Endothelial cell of umbilical vein (primary cell): ENCODE data around the gene MTMR3. TPM values are rescaled to one million over a fixed set of nuclear protein-coding genes. Genes with fewer than 3 reads are reported as not detected.
"Not testable (repeated sequence)": the region's sequence is repeated elsewhere in the genome, so short reads cannot be mapped to it uniquely, and the experiment has no call there.

ENCODE experiments used
- BruUV-seq: library from RNA; stranded (reverse); fragments of 400-500 nt; replicated peaks from 2 replicates; lab custom pipeline; 2021; lab: Mats Ljungman, UMichigan
- CTCF ChIA-PET: fragments of 300-600, 350-600 bp; sonication (Branson Sonifier 250); formaldehyde crosslinking; loops from one replicate; lab custom pipeline; 2021; ENCODE audit warnings: antibody characterized with exemption, inconsistent platforms; lab: Charles Lee
- POLR2A ChIA-PET: fragments of 300-600, 350-600 bp; sonication (Branson Sonifier 250); formaldehyde crosslinking; loops from one replicate; lab custom pipeline; 2021; ENCODE audit warnings: antibody characterized with exemption, inconsistent platforms; lab: Charles Lee
- DNase-seq: peaks from one replicate; pipeline ENCODE4 v3.0.0-alpha.2; 2011; ENCODE audit warnings: low read depth, low spot score
- FAIRE-seq: peaks from 2 replicates; lab custom pipeline; 2011; peaks lifted over from hg19 to GRCh38; lab: Jason Lieb, UNC
- H2AFZ ChIP-seq: 2 replicates; pipeline ENCODE4 v1.6.0; 2012; ENCODE audit warnings: low read depth, low read length, control low read depth, inconsistent platforms
- H3K27ac ChIP-seq: 2 replicates; pipeline ENCODE4 v1.5.1; 2011; ENCODE audit warnings: low read depth, mild to moderate bottlenecking, control low read depth, low read length, moderate library complexity; ENCODE audit not compliant: insufficient read depth
- H3K27me3 ChIP-seq, 2 experiments: 2 replicates each; pipeline versions ENCODE4 v1.6.0 to v1.6.1; 2011; ENCODE audit warnings: low read length in 2 of 2, mixed read lengths in 1 of 2; ENCODE audit not compliant: control insufficient read depth in 2 of 2, insufficient read depth in 2 of 2
- H3K36me3 ChIP-seq, 2 experiments: 2 replicates in 1 of 2; 3 replicates in 1 of 2; pipeline ENCODE4 v1.5.1; 2011; ENCODE audit warnings: low read length in 2 of 2, mild to moderate bottlenecking in 1 of 2, moderate library complexity in 1 of 2; ENCODE audit not compliant: control insufficient read depth in 2 of 2, insufficient read depth in 2 of 2; ENCODE audit errors: extremely low read depth in 1 of 2
- H3K4me1 ChIP-seq: 3 replicates; pipeline ENCODE4 v1.5.1; 2011; ENCODE audit warnings: mild to moderate bottlenecking, low read length; ENCODE audit not compliant: control insufficient read depth, insufficient read depth; ENCODE audit errors: extremely low read depth
- H3K4me2 ChIP-seq: 2 replicates; pipeline ENCODE4 v1.6.1; 2011; ENCODE audit warnings: low read length, control low read depth, mixed read lengths; ENCODE audit not compliant: insufficient read depth
- H3K4me3 ChIP-seq, 3 experiments: fragments of 200-600 bp in 1 of 3; sonication (generic), shearing (Covaris generic) in 1 of 3; replicated peaks in 1 of 3; 2 replicates each; pipeline ENCODE4 v1.5.1; 2011 to 2016; ENCODE audit warnings: control low read depth in 3 of 3, low read length in 3 of 3, mild to moderate bottlenecking in 2 of 3, inconsistent platforms in 1 of 3, low read depth in 1 of 3, moderate library complexity in 1 of 3; ENCODE audit not compliant: insufficient read depth in 1 of 3
- H3K79me2 ChIP-seq: 2 replicates; pipeline ENCODE4 v1.6.0; 2012; ENCODE audit warnings: low read length, inconsistent platforms; ENCODE audit not compliant: control insufficient read depth, insufficient read depth
- H3K9ac ChIP-seq: replicated peaks from 2 replicates; pipeline ENCODE3; 2011; ENCODE audit warnings: low read length, control low read depth; ENCODE audit not compliant: insufficient read depth; ENCODE audit errors: extremely low read depth
- H3K9me1 ChIP-seq: replicated peaks from 3 replicates; pipeline ENCODE4 v1.6.0; 2011; ENCODE audit warnings: mild to moderate bottlenecking, low read length; ENCODE audit not compliant: control insufficient read depth, insufficient read depth; ENCODE audit errors: extremely low read depth
- H3K9me3 ChIP-seq: replicated peaks from 2 replicates; pipeline ENCODE4 v1.5.1; 2012; ENCODE audit warnings: low read length, inconsistent platforms; ENCODE audit not compliant: control insufficient read depth, insufficient read depth
- H4K20me1 ChIP-seq: replicated peaks from 2 replicates; pipeline ENCODE3; 2011; ENCODE audit warnings: mild to moderate bottlenecking, low read length; ENCODE audit not compliant: control insufficient read depth, insufficient read depth; ENCODE audit errors: extremely low read depth
- CTCF ChIP-seq, 2 donors: IDR thresholded peaks; 1 replicate in 1 of 2; 2 replicates in 1 of 2; pipeline ENCODE4 v1.5.1; 2011; ENCODE audit warnings: low read length in 2 of 2, mild to moderate bottlenecking in 2 of 2, moderate library complexity in 2 of 2, control low read depth in 1 of 2, inconsistent platforms in 1 of 2, low read depth in 1 of 2; ENCODE audit not compliant: insufficient read depth in 1 of 2; ENCODE audit errors: extremely low read depth in 1 of 2
- EZH2 ChIP-seq: IDR thresholded peaks from 2 replicates; pipeline ENCODE4 v1.6.1; 2012; ENCODE audit warnings: borderline replicate concordance, low read depth, mild to moderate bottlenecking, moderate library complexity, low read length, inconsistent platforms; ENCODE audit not compliant: severe bottlenecking
- FOS ChIP-seq: IDR thresholded peaks from 2 replicates; pipeline ENCODE4 v1.6.1; 2011; ENCODE audit warnings: mild to moderate bottlenecking, low read length, moderate library complexity, borderline replicate concordance; ENCODE audit not compliant: insufficient read depth
- GATA2 ChIP-seq: IDR thresholded peaks from 2 replicates; pipeline ENCODE4 v1.7.0; 2011; ENCODE audit warnings: low read depth, mild to moderate bottlenecking, moderate library complexity, mixed read lengths, low read length; ENCODE audit not compliant: insufficient read length, insufficient read depth
- JUN ChIP-seq: IDR thresholded peaks from 2 replicates; pipeline ENCODE4 v1.6.1; 2011; ENCODE audit warnings: borderline replicate concordance, low read depth; ENCODE audit not compliant: insufficient read length, insufficient read depth
- MAX ChIP-seq: IDR thresholded peaks from 2 replicates; pipeline ENCODE4 v1.6.1; 2011; ENCODE audit not compliant: insufficient read depth, insufficient read length
- MYC ChIP-seq: IDR thresholded peaks from one replicate; pipeline ENCODE4 v1.6.1; 2011; ENCODE audit warnings: mild to moderate bottlenecking, low read depth, low read length
- POLR2A ChIP-seq: IDR thresholded peaks from 2 replicates; pipeline ENCODE4 v1.6.1; 2012; ENCODE audit warnings: low read depth, mild to moderate bottlenecking, control low read depth, low read length
- POLR2AphosphoS5 ChIP-seq: IDR thresholded peaks from 2 replicates; pipeline ENCODE4 v1.6.1; 2012; ENCODE audit warnings: low read depth, mild to moderate bottlenecking, control low read depth, low read length, moderate library complexity; ENCODE audit not compliant: insufficient read depth
- dilution Hi-C: fragments of 300-500 bp; cut with MboI; formaldehyde crosslinking; loops from one replicate; pipeline ENCODE4 v1.15.0; 2019; ENCODE audit warnings: low sequenced_read_pairs; ENCODE audit not compliant: extremely low pct_ligation_motif_present
- intact Hi-C: fragments of 100-400 bp; cut with micrococcal nuclease; formaldehyde crosslinking; loops from one replicate; pipeline ENCODE4 v1.10.0; 2022
- polyA plus RNA-seq, 4 experiments: library from polyadenylated mRNA; depleted of rRNA in 3 of 4; stranded (reverse) in 3 of 4; unstranded in 1 of 4; fragments of >200 nt; gene quantifications; 2 replicates each; pipeline versions ENCODE4 v1.2.1 to v1.2.3, GENCODE V29; 2011 to 2012; ENCODE audit warnings: missing spikeins in 1 of 4
- total RNA-seq: library from RNA; stranded (reverse); gene quantifications from 2 replicates; pipeline ENCODE4 v1.2.3, GENCODE V29; 2021

The MTMR3 gene
- total and polyA plus RNA-seq, 2 donors (not counting 3 experiments of a cell fraction or from before 2014, with no cell fraction given): 30.1 to 36.5 TPM

- intact Hi-C loops (no loop called here), dilution Hi-C loops (no loop called here)
- Histone ChIP-seq H3K9me3 (no peaks in the 10 kb centered on the region), H3K4me1 (no peaks in the 10 kb centered on the region), H3K27me3 (peaks cover 2 to 3% of the 10 kb centered on the region in 2 experiments), H4K20me1 (no peaks in the 10 kb centered on the region), H3K4me2 (no peak overlapping the region), H3K9ac (no peak overlapping the region), H3K79me2 (no peaks in the 10 kb centered on the region), H3K27ac (no peak overlapping the region), H3K36me3 (no peaks in the 10 kb centered on the region), H2AFZ (no peak overlapping the region), H3K4me3 (no peak overlapping the region), H3K9me1 (no peaks in the 10 kb centered on the region)
- ChIA-PET POLR2A (interaction anchor here (0.6 kb wide), 1 partner anchor 1059 kb away, joined by 6 read pairs; no protein-coding TSS in a partner anchor), CTCF (interaction anchor here (0.7 kb wide), 2 partner anchors 10 to 14 kb away, joined by 3 read pairs; no protein-coding TSS in a partner anchor)
- FAIRE-seq (no peak), DNase-seq (no peak)
- BruUV-seq: no TSS peak
- no peak for TF ChIP-seq CTCF (IDR thresholded peaks at IDR 0.05; ENCODE audit: extremely low read depth in 1 of 2, insufficient read depth in 1 of 2, low read depth in 1 of 2, low read length in 2 of 2)
- TF ChIP-seq FOS: no peak
- no peak for TF ChIP-seq POLR2AphosphoS5
- TF ChIP-seq GATA2: no peak
- no peak for TF ChIP-seq EZH2
- TF ChIP-seq JUN: no peak
- TF ChIP-seq MAX: no peak
- no peak for TF ChIP-seq POLR2A
- TF ChIP-seq MYC: no peak
Measured at GRCh38 chr22:30057375-30057774, 174.4 kb downstream of the MTMR3 start.

- dilution Hi-C loops, FAIRE-seq: not testable (repeated sequence)
Measured at GRCh38 chr22:30059346-30060020, 176.5 kb downstream of the MTMR3 start.

More at GRCh38 chr22:30059346-30060020, 176.5 kb downstream of the MTMR3 start:
- H3K79me2 ChIP-seq, BruUV-seq, H3K4me2 ChIP-seq, H3K9me3 ChIP-seq, DNase-seq, H3K36me3 ChIP-seq, H3K27ac ChIP-seq, H3K27me3 ChIP-seq, H3K9me1 ChIP-seq, H4K20me1 ChIP-seq, H3K4me1 ChIP-seq, H3K4me3 ChIP-seq, H2AFZ ChIP-seq, POLR2A ChIA-PET, CTCF ChIA-PET, H3K9ac ChIP-seq, intact Hi-C loops: not testable (repeated sequence)
